Cortex of kidney (tissue), 1 donor: Measurements from ENCODE around the gene FAM78A.
"Not testable (repeated sequence)": the region's sequence is repeated elsewhere in the genome, so short reads cannot be mapped to it uniquely, and the experiment has no call there.

Source experiments
- DNase-seq: peaks from one replicate; lab custom pipeline; 2025; lab: John Stamatoyannopoulos, UW

The FAM78A gene

GRCh38 chr9:131280660-131281059, 4.3 kb upstream of the FAM78A start:
- no peak for DNase-seq

DNA sequence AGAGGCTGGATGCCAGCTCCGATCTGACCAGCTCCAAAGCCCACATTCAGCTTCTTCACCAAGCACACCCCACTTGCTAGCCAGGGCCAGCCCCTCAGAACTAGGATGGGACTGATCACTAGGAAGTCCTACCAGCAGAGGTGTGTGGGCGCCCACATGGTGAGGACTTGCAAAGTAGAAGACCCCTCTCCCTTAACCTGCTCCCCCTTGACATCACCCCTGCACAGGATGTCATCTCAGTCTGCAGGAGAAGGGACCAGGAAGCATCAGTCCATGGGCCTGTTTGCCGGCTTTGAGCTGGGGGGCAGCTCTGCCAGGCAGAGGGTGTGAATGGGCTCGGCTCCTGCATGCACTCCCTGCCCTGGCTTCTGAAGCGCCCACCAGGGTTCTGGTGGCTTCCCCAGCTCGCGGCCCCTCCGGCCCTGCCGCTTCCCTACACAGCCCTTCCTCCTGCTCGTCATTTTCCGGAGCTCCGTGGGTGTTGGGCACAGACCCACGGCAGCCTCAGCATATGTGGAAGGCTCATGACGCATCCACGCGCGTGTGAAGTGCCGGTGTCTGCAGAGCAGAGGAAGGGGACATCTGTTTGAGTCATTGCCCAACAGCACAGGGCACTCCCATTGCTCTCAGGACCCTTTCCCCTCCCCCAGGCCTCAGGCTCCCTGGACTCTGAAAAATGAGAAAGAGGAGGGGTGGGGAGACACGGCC, 3.7 kb upstream of the FAM78A start:
- DNase-seq, result no peak

DNA sequence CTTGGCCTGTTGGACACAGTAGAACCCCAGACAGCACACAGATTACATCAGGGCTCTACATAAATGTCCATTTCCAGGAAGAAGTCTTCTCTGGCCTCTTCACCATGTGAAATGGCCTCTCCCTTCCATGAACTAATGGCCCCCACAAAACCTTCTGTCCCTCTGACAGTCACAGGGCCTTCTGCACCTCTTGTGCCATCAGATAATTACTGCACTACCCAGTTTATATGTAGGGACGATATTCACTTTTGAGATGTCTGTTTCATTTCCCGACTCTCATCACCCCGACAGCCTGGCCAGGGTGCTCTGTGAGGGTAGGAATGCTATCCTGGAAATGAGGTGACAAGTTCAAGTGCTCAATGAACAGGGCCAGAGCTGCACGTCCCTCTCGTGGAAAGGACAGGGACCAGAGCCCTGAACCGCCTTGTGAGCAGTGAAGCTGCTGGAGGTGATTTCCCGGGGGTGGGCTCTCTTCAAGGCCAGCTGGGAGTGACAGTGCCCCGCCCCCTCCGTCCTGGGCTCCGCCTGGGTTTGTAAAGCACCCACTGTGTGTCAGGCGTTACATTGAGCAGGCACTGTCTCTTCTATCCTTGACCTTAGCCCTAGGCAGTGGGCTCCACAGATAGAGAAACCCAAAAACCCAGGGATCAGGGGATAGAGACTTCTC, 3.0 kb upstream of the FAM78A start:
- no peak for DNase-seq

GRCh38 chr9:131278702-131279111, 2.4 kb upstream of the FAM78A start:
- DNase-seq, result no peak

GRCh38 chr9:131277910-131278701, 1.8 kb upstream of the FAM78A start:
- DNase-seq, result no peak

GRCh38 chr9:131277287-131277909, 1.1 kb upstream of the FAM78A start:
- no peak for DNase-seq

DNA sequence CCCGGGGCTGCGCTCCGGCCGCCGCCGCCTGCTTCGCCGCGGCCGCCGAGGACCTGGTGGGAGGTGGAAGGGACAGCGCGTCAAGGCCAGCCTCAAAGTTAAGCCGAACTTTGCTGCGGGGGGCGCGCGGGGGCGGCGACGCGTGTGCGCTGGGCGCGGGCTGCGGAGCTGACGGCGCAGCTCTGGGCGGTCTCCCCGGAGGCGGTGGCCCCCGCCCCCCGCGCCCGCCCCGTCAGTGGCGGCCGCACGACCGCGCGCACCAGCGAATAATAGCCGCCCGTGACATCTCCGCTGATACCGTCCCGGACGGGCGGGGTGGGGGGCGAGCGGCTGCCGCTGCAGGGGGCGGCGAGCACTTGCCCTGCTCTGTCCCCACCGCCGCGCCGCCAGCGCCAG, 579 bp upstream of the FAM78A start:
- no peak for DNase-seq

GRCh38 chr9:131275332-131276093, 797 bp downstream of the FAM78A start:
- no peak for DNase-seq

DNA sequence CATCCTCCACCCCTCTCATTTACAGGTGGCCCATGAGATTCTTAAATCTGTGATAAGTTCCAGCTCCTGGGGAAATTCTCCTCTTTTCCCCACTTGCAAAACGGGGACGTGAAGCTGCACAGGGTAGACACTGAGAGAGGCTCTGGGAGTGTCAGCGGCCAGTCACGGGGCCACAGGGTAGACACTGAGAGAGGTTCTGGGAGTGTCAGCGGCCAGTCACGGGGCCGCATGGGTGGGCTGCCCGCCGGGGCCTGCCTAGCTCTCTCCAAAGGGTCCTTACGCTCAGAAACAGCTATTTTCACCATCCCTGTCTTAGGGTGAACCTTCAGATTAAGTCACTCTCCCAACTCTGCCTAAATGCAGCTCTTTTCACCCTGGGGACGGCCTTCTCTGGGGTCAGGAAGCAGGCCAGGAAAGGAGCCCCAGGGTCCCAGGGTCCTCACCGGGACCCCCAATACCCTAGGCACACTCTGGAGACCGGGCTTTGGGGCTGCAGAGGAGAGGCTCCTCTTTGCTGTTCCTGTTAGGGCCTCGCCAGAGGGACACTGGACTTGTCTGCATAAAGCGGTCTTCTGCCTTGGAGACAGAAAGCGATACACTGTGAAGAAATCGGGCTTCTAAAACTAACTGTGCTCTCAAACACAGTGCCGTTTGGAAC, 1.5 kb downstream of the FAM78A start:
- no peak for DNase-seq

- DNase-seq, result no peak
Measured at GRCh38 chr9:131273856-131274673, 2.2 kb downstream of the FAM78A start.

DNA sequence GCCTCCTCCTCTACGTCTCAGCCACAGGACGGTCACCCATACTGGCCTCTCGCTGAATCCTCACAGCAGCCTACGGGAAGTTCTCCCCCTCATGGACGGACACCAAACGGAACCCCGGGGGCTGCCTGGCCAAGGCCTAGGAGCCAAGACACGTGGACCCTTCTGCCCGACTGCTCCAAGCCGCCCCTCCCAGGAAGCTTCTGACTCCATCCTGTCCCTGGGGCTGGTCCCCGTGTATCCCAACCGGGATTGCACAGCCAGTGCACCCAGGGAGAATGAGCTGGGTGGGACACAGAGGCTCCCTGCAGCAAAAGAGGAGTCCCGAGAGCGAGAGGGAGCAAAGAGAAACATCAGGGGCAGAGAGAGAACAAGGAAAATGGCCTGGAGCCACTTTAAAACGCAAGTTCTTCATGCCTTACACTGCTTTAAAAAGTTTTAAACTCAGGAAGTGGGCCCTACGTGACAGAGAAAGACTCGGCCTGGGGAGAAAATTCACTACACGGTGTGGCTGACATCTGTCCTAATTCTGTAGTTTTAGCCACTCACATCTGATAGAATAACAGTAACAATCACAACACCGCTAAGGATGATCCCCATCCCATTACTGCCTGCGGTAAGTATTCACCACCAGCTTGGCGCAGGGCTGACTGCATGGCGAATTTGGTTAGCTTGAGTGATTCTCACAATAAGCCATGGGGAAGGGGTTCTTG, 3.0 kb downstream of the FAM78A start:
- DNase-seq, result no peak

DNA sequence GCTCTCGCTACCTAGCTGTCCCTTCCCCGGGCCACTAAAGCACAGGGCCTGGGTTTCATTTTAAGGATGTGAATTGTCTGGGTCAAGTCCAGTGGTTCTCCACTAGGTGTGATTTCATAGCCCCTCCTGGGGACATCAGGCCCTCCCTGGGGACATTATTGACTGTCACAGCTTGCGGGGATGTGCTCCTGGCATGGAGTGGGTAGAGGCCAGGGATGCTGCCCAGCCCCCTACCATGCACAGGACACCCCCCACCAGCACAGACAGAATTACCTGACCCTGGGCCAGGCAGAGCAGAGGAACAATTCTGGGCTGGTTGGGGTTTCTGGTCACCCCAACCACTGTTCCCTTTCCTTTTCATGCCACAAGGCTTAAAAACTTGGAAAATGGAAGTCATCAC, 4.1 kb downstream of the FAM78A start:
- no peak for DNase-seq

- no peak for DNase-seq
Measured at GRCh38 chr9:131271506-131271931, 4.8 kb downstream of the FAM78A start.

DNA sequence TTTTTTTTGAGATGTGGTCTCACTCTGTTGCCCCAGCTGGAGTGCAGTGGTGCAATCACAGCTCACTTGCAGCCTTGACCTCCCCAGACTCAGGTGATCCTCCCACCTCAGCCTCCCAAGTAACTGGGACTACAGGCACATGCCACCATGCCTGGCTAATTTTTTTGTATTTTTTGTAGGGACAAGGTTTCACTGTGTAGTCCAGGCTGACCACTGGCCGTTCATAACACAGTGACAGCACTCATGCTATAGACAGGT, 5.4 kb downstream of the FAM78A start:
- not testable (repeated sequence) for DNase-seq

GRCh38 chr9:131270171-131271015, 5.9 kb downstream of the FAM78A start:
- no peak for DNase-seq

DNA sequence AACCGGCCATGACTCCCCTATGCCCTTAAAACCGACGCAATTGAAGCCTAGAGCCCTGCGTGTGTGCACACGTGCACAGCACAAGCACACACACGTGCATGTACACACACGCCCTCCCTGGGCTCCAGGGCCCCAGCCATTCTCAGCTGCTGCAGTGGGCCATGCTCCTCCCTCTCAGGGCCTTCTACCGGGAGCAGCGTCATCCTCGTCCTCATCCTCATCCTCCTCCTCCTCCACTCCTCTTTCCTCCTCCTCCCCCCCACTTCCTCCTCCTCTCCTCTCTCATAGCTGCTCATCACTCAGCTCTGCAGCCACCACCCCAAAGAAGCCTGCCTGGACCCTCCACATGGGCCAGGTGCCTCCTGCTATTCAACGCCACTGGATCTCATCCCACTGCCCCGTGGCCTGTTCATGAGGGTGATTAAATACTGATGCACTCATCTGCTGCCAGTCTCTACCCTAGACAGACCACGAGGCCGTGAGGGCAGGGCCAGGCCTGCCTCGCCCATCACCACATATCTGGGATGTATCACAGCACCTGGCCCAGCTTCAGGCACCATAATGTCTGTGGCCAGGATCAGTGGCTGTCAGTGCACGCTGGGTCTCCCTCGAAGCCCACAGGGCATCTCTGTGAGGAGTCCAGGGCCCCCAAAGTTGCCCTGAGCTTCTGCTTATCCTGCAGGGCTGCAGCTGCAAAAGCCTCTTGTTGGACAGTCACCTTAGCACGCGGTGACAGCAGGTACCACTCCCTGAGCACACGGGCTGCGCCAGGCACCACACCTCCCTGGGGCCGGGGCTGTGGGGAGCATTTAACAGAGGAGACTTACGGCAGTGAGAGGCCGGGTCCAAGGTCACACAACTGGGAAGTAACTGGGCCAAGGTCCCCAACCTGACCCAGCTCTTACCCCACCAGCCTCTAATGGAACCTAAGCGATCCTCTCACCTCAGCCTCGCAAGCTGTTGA, 9.8 kb downstream of the FAM78A start:
- no peak for DNase-seq

DNA sequence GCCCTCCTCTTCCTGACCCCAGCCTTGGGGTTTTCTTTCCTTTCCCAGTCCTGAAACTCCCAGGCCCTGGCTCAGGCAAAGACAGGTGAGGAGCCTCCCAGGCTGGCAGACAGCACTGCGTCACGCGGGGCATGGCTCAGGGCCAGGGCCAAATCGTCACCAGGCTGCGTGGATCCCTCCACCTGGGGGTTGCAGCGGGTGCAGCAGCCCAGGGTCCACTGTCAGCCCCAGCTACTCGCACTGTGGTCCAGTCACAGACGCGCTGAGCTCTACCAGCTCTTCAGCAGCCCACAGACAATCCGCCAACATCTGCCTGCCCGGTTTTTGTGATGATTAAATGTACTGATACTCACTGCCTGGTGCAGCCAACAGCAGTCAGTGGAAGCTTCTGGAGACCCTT, 12.1 kb downstream of the FAM78A start:
- no peak for DNase-seq

DNA sequence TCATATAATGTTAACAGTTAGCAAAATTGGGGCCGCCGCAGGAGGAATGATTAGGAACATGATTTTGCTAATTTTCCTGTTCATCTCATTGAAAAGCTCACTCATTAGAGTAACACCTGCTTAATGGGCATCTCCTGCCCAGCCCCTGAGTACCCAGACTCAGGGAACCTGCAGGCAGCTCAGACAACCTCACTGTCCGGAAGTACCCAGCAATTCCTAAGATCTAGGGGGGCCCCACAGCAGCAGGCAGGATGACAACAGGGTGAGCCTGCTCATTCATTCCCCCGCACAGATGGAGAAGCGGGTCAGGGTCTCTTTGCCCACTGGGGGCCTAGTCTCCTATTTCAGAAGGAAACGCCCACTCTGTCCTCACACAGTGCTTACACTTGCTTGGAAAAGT, 12.6 kb downstream of the FAM78A start:
- DNase-seq, result no peak
